Neural cell (in vitro differentiated cells): ENCODE data around the gene OR5L1.

Experiments used
- EP300 ChIP-seq: fragments of 450-650 bp; conservative IDR thresholded peaks from 2 replicates; pipeline ENCODE4 v1.6.1; 2014; ENCODE audit warnings: antibody characterized with exemption, mild to moderate bottlenecking, moderate library complexity; ENCODE audit not compliant: poor library complexity, severe bottlenecking
- EZH2 ChIP-seq: fragments of 200-600, 300-800 bp; shearing (Covaris generic), sonication (generic); IDR thresholded peaks from 2 replicates; pipeline ENCODE4 v1.6.1; 2014; ENCODE audit warnings: antibody characterized with exemption, low read length, borderline replicate concordance, mild to moderate bottlenecking; ENCODE audit not compliant: insufficient read depth, poor library complexity, severe bottlenecking
- POLR2AphosphoS5 ChIP-seq: IDR thresholded peaks from 2 replicates; pipeline ENCODE4 v1.6.1; 2012
- SMC3 ChIP-seq: fragments of 450-650 bp; conservative IDR thresholded peaks from 2 replicates; pipeline ENCODE4 v1.6.1; 2014; ENCODE audit warnings: antibody characterized with exemption, mild to moderate bottlenecking, moderate library complexity; ENCODE audit not compliant: poor library complexity
- TAF1 ChIP-seq: IDR thresholded peaks from 2 replicates; pipeline ENCODE4 v1.6.1; 2012; ENCODE audit warnings: low read depth
- TF ChIP-seq, protein P1 (sequence below): fragments of 450-650 bp; IDR thresholded peaks from 2 replicates; pipeline ENCODE4 v1.5.1; 2014; ENCODE audit warnings: antibody characterized with exemption, mild to moderate bottlenecking, moderate library complexity; ENCODE audit not compliant: poor library complexity, severe bottlenecking

DNA sequence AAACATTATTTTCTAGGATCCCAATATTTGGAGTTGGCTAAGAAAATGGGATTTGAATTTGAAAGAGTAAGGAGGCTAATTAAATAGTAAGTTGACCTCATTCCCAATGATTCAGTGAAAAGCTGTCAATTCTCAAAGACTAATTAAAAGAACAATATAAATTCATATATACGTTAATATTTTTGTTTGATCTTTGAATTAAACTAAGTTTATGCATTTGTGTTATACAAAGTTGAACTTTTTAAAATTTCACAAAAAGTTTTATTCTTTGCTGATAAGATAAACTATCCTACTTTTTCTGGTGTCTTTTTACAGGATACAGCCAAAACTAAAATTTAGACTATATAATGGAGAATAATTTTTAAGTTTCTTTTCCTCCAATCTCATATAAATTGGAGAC, at the start of gene OR5L1:
- TF ChIP-seq, protein P1, sequence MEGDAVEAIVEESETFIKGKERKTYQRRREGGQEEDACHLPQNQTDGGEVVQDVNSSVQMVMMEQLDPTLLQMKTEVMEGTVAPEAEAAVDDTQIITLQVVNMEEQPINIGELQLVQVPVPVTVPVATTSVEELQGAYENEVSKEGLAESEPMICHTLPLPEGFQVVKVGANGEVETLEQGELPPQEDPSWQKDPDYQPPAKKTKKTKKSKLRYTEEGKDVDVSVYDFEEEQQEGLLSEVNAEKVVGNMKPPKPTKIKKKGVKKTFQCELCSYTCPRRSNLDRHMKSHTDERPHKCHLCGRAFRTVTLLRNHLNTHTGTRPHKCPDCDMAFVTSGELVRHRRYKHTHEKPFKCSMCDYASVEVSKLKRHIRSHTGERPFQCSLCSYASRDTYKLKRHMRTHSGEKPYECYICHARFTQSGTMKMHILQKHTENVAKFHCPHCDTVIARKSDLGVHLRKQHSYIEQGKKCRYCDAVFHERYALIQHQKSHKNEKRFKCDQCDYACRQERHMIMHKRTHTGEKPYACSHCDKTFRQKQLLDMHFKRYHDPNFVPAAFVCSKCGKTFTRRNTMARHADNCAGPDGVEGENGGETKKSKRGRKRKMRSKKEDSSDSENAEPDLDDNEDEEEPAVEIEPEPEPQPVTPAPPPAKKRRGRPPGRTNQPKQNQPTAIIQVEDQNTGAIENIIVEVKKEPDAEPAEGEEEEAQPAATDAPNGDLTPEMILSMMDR, result no peak
- TF ChIP-seq EP300 (no peak), POLR2AphosphoS5 (no peak), TAF1 (no peak), EZH2 (no peak), SMC3 (no peak)
